ENCODE measurements around the gene PARK7. TPM values are rescaled to one million over a fixed set of nuclear protein-coding genes. Genes with fewer than 3 reads are reported as not detected.
A peak's percentile ranks its signal among the peaks of the same experiment; 100 is the strongest.
"Not testable (repeated sequence)": the region's sequence is repeated elsewhere in the genome, so short reads cannot be mapped to it uniquely, and the experiment has no call there.

The PARK7 gene
- total RNA-seq, 2 donors from 2014 or later: 304 to 378 TPM

- H3K36me3 Mint-ChIP-seq (ENCODE audit: low read depth): no peaks in the 10 kb centered on the region
- 96% methylated on average over 5 of the region's 5 CpGs; no CpG with 5 or more reads in 1 of the 2 experiments for WGBS, 2 experiments (ENCODE audit: insufficient coverage in 1 of 2, insufficient read length in 1 of 2)
Observed at GRCh38 chr1:7919880-7920279, 41.6 kb upstream of the PARK7 start.

DNA sequence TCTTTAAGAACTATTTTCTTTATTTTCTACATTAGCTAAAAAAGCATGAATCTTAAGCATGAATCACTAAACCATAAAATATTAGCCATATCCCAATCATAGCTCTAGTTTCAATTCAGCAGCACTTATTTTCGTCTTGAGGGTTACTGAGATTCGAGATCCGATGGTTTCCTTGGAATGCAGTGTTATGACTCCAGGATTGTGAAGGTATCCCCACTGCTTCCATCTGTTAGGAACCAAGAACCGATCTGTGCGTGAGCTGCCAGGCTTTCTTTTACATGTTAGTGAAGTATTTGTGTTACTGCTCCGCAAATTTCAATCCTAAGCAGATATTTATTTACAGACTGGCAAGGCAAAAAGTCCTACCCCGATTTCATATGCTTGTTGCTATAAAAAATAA lies 39.7 kb upstream of the PARK7 start:
- Mint-ChIP-seq H3K4me1 (no peaks in the 10 kb centered on the region), H3K27ac (no peak overlapping the region), H3K36me3 (ENCODE audit: low read depth) (no peaks in the 10 kb centered on the region), H3K4me3 (no peak overlapping the region), H3K27me3 (ENCODE audit: insufficient read depth) (no peaks in the 10 kb centered on the region), H3K9me3 (peaks cover 2% of the 10 kb centered on the region)
- no peak overlapping the region for H3K9ac ChIP-seq (ENCODE audit: extremely low read depth, low read length, poor library complexity, severe bottlenecking)
- H3K9me3 ChIP-seq (ENCODE audit: control insufficient read depth, low read length): no peaks in the 10 kb centered on the region
- H3K27me3 ChIP-seq (ENCODE audit: control insufficient read depth, insufficient read depth, low read length, poor library complexity, severe bottlenecking): no peaks in the 10 kb centered on the region
- H3K4me3 ChIP-seq (ENCODE audit: low read length): no peak overlapping the region
- H3K36me3 ChIP-seq (ENCODE audit: control insufficient read depth, insufficient read depth, low read length): no peaks in the 10 kb centered on the region
- H3K4me1 ChIP-seq (ENCODE audit: control insufficient read depth, insufficient read depth, low read length): no peaks in the 10 kb centered on the region
- TF ChIP-seq, protein P1, sequence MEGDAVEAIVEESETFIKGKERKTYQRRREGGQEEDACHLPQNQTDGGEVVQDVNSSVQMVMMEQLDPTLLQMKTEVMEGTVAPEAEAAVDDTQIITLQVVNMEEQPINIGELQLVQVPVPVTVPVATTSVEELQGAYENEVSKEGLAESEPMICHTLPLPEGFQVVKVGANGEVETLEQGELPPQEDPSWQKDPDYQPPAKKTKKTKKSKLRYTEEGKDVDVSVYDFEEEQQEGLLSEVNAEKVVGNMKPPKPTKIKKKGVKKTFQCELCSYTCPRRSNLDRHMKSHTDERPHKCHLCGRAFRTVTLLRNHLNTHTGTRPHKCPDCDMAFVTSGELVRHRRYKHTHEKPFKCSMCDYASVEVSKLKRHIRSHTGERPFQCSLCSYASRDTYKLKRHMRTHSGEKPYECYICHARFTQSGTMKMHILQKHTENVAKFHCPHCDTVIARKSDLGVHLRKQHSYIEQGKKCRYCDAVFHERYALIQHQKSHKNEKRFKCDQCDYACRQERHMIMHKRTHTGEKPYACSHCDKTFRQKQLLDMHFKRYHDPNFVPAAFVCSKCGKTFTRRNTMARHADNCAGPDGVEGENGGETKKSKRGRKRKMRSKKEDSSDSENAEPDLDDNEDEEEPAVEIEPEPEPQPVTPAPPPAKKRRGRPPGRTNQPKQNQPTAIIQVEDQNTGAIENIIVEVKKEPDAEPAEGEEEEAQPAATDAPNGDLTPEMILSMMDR (conservative IDR thresholded peaks at IDR 0.05): no peak
- DNase-seq: no peak
- 90 to 93% methylated on average over 6 to 7 of the region's 7 CpGs for WGBS, 2 experiments (ENCODE audit: insufficient coverage in 1 of 2, insufficient read length in 1 of 2)
- no peak overlapping the region for H3K27ac ChIP-seq (ENCODE audit: low read depth, low read length)

More at GRCh38 chr1:7919880-7920279, 41.6 kb upstream of the PARK7 start:
- Histone ChIP-seq H3K4me3 (ENCODE audit: low read length) (no peak overlapping the region), H3K27ac (ENCODE audit: low read depth, low read length) (no peak overlapping the region), H3K4me1 (ENCODE audit: control insufficient read depth, insufficient read depth, low read length) (no peaks in the 10 kb centered on the region), H3K27me3 (ENCODE audit: control insufficient read depth, insufficient read depth, low read length, poor library complexity, severe bottlenecking) (no peaks in the 10 kb centered on the region), H3K36me3 (ENCODE audit: control insufficient read depth, insufficient read depth, low read length) (no peaks in the 10 kb centered on the region), H3K9ac (ENCODE audit: extremely low read depth, low read length, poor library complexity, severe bottlenecking) (no peak overlapping the region), H3K9me3 (ENCODE audit: control insufficient read depth, low read length) (no peaks in the 10 kb centered on the region)
- TF ChIP-seq, protein P1 (conservative IDR thresholded peaks at IDR 0.05): no peak
- Mint-ChIP-seq H3K27ac (no peak overlapping the region), H3K4me3 (no peak overlapping the region), H3K27me3 (ENCODE audit: insufficient read depth) (no peaks in the 10 kb centered on the region), H3K4me1 (no peaks in the 10 kb centered on the region), H3K9me3 (no peaks in the 10 kb centered on the region)
- DNase-seq: no peak

- no peak overlapping the region for H3K4me3 Mint-ChIP-seq
- no peaks in the 10 kb centered on the region for H3K36me3 Mint-ChIP-seq (ENCODE audit: low read depth)
- Histone ChIP-seq H3K9me3 (ENCODE audit: control insufficient read depth, low read length) (no peaks in the 10 kb centered on the region), H3K36me3 (ENCODE audit: control insufficient read depth, insufficient read depth, low read length) (no peaks in the 10 kb centered on the region), H3K9ac (ENCODE audit: extremely low read depth, low read length, poor library complexity, severe bottlenecking) (no peak overlapping the region), H3K4me3 (ENCODE audit: low read length) (no peak overlapping the region), H3K27ac (ENCODE audit: low read depth, low read length) (no peak overlapping the region), H3K4me1 (ENCODE audit: control insufficient read depth, insufficient read depth, low read length) (no peaks in the 10 kb centered on the region), H3K27me3 (ENCODE audit: control insufficient read depth, insufficient read depth, low read length, poor library complexity, severe bottlenecking) (no peaks in the 10 kb centered on the region)
- 95 to 97% methylated on average over 4 to 6 of the region's 6 CpGs for WGBS, 2 experiments (ENCODE audit: insufficient coverage in 1 of 2, insufficient read length in 1 of 2)
- peaks cover 6% of the 10 kb centered on the region for H3K9me3 Mint-ChIP-seq
- no peaks in the 10 kb centered on the region for H3K4me1 Mint-ChIP-seq
- H3K27ac Mint-ChIP-seq: no peak overlapping the region
- no peaks in the 10 kb centered on the region for H3K27me3 Mint-ChIP-seq (ENCODE audit: insufficient read depth)
- no peak for DNase-seq
- TF ChIP-seq, protein P1 (conservative IDR thresholded peaks at IDR 0.05): no peak
Observed at GRCh38 chr1:7922301-7922700, 39.2 kb upstream of the PARK7 start.

DNA sequence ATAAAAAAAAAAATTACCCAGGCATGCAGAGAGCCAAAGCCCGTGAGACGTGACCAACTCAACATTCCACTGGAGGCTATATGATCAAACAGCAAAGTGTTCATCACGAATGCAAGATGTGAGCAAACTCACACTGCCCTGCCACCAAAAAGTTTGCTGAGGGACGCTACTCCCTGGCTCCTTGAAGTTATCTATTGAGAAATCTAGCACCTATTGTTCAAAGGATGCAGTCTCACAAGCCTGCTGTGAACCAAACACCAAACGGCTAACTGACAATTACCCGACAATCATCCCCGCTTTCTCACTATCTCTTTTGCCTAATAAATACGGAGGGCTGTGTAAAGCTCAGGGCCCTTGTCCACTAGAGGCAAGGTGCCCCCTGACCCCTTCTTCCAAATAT lies 34.5 kb upstream of the PARK7 start:
- H3K4me3 Mint-ChIP-seq; H3K27me3 ChIP-seq (ENCODE audit: control insufficient read depth, insufficient read depth, low read length, poor library complexity, severe bottlenecking): not testable (repeated sequence)
- WGBS, 2 experiments (ENCODE audit: insufficient coverage in 1 of 2, insufficient read length in 1 of 2): 56 to 60% methylated on average over 7 to 8 of the region's 8 CpGs

More for the DNA sequence above, 34.5 kb upstream of the PARK7 start:
- H3K27ac ChIP-seq (ENCODE audit: low read depth, low read length); H3K4me3 ChIP-seq (ENCODE audit: low read length); H3K4me1 ChIP-seq (ENCODE audit: control insufficient read depth, insufficient read depth, low read length); H3K9ac ChIP-seq (ENCODE audit: extremely low read depth, low read length, poor library complexity, severe bottlenecking); H3K27ac Mint-ChIP-seq; H3K9me3 ChIP-seq (ENCODE audit: control insufficient read depth, low read length); H3K27me3 Mint-ChIP-seq (ENCODE audit: insufficient read depth); H3K36me3 Mint-ChIP-seq (ENCODE audit: low read depth); H3K4me1 Mint-ChIP-seq; H3K36me3 ChIP-seq (ENCODE audit: control insufficient read depth, insufficient read depth, low read length): not testable (repeated sequence)
- H3K9me3 Mint-ChIP-seq: peaks cover 17% of the 10 kb centered on the region
- peak; percentile 68 for DNase-seq

Data from endodermal cell (in vitro differentiated cells).